ENCODE results near the gene USP6NL.
"Not testable (repeated sequence)": the region's sequence is repeated elsewhere in the genome, so short reads cannot be mapped to it uniquely, and the experiment has no call there.

USP6NL gene

DNA sequence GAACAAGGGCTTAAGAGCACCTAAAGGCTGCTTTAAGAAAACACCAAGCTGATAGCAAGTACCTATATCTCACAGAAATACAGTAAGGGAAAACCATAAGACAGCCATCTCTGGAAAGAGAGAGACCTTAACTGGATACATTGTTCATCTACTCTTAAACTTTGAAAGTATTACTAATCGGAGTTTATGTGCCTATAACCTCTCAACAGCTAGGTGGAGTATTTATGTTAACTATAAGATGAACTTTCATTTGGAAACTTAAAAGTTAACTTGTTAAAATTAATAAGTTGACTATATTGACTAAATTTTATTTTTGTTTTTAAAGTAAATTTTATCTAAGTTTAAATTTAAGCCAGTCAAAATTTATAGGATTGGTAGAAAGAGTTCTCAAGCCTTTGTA lies 90.6 kb downstream of the USP6NL start:
- DNase-seq (ENCODE audit: low read depth in 3 of 3, low spot score in 1 of 3): no peak

DNA sequence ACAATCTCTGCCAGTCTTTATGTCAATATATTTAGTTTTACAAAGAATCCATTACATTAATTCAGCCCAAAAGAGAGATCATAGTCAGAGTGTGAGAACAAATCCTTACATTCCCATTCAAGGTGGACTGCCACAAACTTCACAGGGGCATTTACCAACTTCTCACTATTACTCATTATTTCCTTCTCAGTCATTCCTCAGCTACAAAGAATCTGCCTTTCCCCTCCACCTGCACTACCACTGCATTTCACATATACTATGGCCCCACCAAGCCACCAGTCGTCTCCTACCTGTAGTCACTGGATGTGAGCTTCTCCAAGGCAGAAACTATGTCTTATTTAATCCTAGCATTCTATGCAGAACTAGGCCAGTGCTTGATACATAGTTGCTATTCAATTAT lies 94.3 kb downstream of the USP6NL start:
- no peak for DNase-seq (ENCODE audit: low read depth in 3 of 3, low spot score in 1 of 3)

DNA sequence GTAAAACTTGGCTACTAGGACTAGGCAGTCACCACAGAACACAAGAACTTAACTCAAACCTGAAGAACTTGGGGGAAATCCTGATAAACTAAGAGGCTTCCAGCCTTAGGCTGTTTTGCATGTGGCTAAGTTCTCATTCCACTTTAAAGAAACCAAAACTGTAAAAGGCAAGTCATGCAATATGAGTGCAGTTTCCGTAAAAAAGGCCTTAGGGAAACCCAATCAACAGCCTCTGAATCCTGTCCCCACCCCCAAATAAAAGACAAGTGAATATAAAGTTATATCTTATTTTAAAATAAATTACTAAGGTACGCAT lies 95.1 kb downstream of the USP6NL start:
- DNase-seq (ENCODE audit: low read depth in 3 of 3, low spot score in 1 of 3): no peak

DNA sequence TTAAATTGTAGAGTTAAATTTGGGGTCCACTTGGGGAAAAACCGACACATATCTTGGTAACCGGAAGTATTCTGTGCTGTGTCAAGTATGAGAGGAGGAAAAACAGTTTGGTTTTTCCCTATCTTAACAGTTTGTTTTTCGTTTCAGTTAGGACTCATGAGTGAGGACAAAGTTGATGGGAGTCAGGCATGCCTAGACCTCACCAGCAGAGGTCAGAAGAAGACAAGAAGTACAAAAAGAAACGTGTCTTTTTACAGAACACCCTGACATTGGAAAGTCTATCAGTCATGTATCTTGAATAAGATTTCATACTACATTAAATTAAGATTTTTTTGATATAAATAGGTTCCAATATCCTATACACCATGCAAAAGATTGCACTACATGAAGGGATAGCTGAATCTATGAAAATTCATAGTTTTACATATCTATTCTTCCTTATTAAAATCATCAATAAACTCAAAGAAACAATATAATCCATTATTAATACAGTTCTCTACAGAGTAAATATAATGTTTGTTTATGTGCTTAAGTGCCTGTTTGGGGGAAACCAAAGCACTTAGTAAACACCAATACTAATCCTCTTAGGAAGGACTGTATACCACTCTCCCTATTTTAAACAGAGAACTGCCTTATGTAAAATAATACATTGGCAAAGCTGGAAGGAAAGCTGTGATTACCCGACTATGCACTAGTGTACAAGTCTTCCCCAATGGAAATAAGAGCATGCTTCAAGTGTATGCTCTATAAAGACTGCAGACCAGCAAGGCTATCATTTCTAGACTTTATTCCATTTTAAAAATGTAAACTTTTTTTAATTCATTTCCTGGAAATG lies 95.6 kb downstream of the USP6NL start:
- peak in 2 of 3 donors; percentile 9 for DNase-seq (ENCODE audit: low read depth in 3 of 3, low spot score in 1 of 3)

DNA sequence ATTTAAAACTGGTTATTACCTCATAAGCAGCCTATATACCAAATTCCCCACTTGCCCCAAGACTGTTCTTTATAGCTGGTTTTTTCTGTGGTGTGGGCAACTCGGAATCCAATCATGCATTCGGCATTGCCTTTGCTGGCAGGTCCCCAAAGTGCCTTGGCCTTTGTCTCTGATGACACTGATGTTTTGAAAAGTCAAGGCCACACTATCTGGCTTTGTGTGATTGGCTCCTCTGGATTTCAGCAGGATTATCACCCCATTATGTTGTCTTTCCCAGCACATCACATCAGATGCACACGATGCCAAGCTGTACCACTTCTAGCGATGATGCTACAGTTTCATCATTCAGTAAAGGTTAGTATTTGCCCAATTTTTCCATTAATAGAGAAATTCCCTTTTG lies 97.7 kb downstream of the USP6NL start:
- DNase-seq (ENCODE audit: low read depth in 3 of 3, low spot score in 1 of 3): no peak

DNA sequence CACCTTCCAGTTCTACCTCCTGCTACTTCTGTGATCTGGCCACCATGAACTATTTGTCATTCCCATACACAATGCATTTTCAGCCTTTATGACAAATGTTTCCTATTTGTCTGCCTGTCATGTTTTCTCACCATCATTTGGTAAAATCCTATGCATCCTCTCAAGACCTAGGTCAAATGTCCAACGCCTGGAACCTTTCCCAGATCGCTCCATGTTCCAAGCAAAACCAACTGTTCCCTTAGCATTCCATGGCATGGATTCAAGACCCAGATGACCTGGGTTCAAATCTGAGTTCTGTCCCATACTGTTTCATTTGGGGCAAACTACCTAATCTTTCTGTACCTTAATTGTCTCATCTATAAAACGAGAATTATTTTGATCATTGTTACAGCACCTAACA lies 98.9 kb downstream of the USP6NL start:
- DNase-seq (ENCODE audit: low read depth in 3 of 3, low spot score in 1 of 3): no peak

DNA sequence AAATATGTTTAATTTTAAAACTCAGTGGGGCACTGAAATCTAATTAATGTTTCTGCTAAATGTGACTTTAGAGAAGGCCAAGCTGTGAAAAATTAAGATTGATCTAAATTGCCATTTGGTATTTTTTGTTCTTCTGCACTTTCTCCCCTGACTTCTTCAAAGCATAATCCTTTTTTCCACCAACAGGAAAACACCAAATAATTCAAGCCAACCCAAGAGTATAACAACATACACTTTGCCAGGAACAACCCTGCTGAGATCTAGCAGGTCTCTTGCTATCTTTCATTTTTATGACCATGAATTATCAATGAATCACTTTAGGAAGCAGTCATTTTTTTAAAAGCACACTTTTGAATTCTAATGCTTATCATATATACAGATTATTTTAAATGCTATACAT lies 100.1 kb downstream of the USP6NL start:
- DNase-seq (ENCODE audit: low read depth in 3 of 3, low spot score in 1 of 3): no peak

DNA sequence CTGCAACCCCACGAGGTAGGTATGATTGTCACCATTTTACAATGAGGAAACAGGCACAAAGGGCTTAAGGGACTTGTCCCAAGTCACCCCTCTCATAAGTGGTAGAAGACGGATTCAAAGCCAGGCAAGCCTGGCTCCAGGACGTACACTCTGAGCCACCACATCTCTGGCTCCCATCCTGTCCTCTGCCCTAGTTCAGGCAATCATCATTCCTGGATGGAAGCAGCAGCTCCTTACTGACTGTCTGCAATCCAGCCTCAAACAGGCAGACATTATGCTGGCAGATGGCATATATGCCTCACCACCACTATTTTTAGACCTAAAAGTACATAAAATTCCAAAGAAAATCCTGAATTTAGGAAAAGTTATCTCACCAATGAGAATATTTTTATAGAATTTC lies 100.7 kb downstream of the USP6NL start:
- no peak for DNase-seq (ENCODE audit: low read depth in 3 of 3, low spot score in 1 of 3)

DNA sequence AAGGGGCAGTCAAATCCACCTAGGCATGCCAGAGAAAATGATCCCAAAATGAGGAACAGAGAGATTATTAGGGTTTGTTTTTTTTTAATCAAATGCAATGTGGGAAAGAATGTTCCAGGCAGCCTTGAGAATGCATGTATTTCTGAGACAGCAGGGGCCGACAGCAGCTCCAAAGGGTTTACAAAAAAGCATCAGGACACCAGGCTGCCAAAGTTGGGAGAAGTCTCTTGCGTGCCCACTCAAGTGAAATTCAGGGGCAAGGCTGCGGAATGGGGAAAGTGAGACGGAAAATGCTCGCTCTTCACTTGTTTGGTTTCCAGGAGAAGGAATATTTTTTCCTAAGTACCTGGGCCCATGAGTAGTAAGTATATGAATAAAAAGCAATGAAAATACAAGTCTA lies 101.2 kb downstream of the USP6NL start:
- DNase-seq (ENCODE audit: low read depth in 3 of 3, low spot score in 1 of 3): no peak

DNA sequence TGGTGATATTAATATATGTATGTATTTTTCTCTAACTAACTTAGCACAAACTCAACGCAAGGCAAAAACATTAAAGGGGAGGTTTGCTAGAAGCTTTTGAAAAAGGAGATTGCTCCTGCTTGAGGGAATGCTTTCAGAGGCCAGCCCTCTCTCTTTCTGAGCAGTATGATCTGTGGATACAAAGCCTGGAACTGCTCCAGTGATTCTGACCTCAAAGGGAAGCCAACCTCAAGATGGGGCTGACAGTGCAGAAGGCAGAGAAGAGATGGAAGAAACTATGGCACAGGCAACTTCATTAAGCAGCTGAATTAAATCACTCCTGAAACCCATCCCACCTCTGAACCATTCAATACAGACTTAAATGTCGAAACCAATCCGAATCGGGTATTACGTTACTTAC lies 102.4 kb downstream of the USP6NL start:
- no peak for DNase-seq (ENCODE audit: low read depth in 3 of 3, low spot score in 1 of 3)

DNA sequence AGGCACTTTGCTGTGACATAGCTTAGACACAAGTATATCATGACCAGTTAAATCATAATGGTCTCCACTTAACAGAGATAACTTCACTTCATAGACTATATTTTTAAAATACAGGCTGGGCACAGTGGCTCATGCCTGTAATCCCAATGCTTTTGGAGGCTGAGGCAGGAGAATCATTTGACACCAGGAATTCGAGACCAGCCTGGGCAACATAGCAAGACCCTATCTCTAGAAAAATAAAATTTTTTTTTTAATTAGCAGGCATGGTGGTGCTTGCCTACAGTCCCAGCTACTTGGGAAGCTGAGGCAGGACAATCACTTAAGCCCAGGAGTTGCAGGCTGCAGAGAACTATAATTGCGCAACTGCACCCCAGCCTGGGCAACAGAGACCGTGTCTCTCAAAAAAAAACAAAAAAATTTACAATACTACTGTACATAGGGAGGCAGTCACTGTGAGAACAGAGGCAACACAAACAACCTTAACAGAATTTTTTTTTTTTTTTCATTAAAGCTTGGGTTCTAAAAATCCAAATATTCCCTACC lies 105.1 kb downstream of the USP6NL start:
- DNase-seq (ENCODE audit: low read depth in 3 of 3, low spot score in 1 of 3): no peak

DNA sequence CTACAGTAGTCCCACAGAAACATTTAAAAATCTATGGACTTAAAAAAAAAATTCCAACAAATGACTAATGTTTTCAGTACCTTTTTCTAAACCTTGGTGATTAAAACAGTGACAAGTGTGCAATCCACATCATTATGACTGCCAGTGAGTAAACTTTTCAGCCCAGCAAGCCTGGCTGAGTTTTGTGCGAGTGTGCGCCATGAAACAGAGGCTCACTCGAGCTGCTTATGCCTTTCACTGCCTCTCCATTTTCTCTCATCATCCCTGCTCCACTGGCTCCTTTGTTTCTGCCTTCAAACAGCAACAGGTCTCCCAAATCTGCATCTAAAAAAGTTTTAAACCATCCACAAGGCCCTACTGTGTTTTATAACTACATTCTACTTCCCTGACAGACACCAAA lies 105.8 kb downstream of the USP6NL start:
- DNase-seq (ENCODE audit: low read depth in 3 of 3, low spot score in 1 of 3): no peak

DNA sequence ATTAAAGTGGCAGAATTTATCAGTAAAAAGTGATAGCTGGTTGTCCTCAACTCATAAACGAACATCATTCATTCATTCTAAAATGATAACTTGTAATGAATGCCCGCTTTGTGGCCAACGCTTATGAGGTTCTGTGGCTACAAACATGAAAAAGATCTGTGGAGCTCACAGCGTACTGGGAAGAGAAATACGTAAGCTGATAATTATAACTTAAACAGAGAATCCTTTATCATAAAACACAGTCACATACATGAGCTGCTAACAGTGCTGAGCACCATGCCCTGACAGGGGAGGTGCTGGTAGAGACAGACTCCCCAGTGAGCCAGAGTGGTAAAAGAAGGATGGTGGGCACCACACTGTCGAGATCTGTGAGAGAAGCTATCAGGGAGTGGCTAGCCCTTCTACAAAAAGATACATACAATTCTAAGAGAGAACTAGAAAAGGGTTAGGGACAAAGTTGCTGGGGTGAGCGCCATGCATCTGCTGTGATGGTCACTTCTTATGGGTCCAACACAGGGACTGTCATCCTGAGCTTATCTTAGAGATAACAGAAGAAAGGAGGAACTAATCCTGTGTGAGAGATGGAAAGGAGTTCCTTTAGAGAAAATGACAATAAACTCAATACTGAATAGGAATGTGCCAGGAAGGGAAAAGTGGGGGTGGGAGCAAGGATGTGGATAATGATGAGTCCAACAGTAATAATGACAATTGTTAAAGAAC lies 106.7 kb downstream of the USP6NL start:
- DNase-seq (ENCODE audit: low read depth in 3 of 3, low spot score in 1 of 3): no peak

DNA sequence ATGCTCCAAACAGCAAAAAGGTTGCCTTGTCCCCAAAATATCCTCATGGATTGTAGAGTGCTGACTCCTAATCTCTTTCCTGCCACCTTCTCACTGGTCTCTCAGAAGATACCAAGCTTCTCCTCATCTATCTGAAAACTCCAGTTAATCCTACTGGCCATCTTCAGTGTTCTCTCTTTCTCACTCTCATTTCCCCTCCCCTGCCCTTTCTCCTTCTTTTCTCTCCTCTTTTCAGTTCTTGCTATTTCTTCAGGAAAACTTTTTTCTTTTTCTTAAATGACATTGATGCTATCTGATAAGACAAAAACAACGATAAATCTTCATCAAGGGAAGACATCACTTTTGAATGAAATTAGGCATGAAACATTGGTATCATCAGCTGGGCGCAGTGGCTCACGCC lies 109.8 kb downstream of the USP6NL start:
- no peak for DNase-seq (ENCODE audit: low read depth in 3 of 3, low spot score in 1 of 3)

DNA sequence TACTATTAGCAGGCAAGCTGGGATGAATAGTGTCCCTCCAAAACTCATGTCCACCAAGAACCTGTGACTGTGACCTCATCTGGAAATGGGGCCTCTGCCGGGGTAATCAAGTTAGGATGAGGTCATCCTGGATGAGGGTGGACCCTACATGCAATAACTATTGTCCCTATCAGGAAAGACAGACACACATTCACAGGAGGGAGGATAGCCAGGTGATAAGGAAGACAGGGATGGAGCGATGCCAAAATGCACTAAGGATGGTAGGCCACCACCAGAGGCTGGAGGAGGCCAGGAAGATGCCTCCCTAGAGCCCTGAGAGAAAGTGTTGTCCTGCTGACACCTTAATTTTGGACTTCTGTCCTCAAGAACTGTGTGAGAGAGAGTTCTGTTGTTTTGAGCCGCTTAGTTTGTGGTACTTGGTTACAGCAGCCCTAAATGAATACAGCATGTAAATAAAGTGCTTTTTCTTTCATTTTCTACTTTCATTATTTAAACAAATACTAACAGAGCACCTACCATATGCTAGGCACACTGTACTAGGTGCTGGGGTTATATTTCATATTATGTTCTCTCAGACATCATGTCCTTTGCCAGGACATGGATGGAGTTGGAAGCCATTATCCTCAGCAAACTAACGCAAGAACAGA lies 111.9 kb downstream of the USP6NL start:
- DNase-seq (ENCODE audit: low read depth in 3 of 3, low spot score in 1 of 3): no peak

DNA sequence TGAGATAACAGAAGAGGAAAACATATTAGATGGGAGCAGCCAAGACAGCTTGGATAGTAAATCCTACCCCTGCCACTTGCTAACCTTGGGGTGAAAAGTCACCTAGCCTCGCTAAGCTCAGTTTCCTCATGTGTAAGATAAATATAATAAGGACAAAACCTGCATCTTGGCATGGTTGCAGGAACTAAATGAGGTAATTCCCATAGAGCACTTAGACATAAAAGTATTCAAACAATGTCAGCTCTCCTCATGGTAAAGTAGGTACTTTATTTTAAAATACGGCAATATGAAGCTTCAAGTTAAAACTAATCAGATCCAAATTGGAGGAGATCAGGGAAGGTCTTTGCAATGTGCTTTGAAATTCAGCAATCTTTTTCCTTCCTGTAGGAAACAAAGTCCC lies 113.1 kb downstream of the USP6NL start:
- DNase-seq (ENCODE audit: low read depth in 3 of 3, low spot score in 1 of 3): no peak

DNA sequence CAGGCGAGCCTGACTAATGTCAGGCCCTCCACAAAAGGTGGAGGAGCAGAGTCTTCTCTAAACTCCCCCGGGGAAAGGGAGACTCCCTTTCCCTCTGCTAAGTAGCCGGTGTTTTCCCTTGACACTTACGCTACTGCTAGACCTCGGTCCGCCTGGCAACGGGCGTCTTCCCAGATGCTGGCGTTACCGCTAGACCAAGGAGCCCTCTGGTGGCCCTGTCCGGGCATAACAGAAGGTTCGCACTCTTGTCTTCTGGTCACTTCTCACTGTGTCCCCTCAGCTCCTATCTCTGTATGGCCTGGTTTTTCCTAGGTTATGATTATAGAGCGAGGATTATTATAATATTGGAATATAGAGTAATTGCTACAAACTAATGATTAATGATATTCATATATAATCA lies 116.5 kb downstream of the USP6NL start:
- not testable (repeated sequence) for DNase-seq (ENCODE audit: low read depth in 3 of 3, low spot score in 1 of 3)

DNA sequence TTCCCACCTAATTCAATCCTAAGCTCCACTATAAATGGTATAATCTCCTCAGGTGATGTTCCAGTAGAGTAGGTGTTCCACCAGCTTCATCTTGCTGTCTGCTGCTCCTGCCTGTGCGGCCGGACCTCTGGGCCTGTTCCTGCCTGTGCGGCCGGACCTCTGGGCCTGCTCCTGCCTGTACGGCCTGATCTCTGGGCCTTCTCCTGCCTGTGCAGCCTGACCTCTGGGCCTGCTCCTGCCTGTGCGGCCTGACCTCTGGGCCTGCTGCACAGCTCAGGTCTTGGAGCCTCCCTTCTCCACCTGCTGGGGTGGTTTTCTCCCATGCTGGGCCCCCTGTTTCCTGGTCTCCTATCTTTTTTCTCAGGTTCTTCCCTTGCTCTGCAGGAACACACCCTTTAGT lies 117.8 kb downstream of the USP6NL start:
- no peak for DNase-seq (ENCODE audit: low read depth in 3 of 3, low spot score in 1 of 3)

DNA sequence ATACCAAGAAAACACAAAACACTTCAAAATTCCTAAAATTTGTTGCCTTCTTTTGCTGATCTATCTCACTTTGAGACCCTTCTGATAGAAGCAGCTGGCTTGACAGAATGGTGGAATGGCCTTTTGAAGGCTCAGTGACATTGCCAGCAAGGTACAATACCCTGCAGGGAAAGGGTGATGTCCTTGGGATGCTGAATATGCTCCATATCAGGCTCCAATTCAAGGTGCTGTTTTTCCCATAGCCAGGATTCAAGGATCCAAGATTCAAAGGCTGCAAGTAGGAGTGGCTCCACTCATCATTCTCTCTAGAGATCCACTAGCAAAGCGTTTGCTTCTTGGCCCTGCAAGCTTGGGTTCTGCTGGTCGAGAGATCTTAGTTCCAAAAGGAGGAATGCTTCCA lies 120.4 kb downstream of the USP6NL start:
- no peak for DNase-seq (ENCODE audit: low read depth in 3 of 3, low spot score in 1 of 3)

DNA sequence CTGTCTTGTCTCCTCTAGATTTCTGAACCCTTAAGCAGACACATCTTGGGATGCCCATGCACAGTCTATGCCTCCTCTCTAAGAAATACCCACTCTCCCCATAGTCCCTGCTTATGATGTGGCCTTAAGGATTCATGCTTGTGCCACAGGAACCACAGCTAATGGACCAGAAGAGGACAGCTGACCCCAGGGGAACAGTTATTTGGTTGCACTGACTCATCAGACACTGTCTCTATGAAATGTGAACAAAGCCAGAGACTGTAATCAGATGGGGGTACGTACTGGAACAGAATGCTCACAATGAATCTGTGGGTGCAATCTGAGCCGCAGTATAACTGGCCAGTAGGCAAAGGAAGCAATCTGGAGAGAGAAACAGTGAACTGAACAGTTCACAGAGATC lies 121.9 kb downstream of the USP6NL start:
- no peak for DNase-seq (ENCODE audit: low read depth in 3 of 3, low spot score in 1 of 3)

DNA sequence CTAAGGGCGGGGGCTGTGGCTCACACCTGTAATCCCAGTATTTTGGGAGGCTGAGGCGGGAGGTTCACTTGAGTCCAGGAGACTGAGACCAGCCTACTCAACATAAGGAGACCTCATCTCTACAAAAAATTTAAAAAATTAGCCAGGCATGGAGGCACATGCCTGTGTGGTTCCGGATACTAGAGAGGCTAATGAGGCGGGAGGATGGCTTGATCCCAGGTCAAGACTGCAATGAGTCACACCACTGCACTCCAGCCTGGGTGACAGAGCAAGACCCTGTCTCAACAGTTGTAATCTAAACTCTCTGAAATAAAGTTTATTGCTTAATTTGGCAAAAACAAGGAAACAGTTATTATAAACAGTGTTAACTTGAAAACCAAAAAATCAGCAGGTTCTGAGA lies 123.3 kb downstream of the USP6NL start:
- no peak for DNase-seq (ENCODE audit: low read depth in 3 of 3, low spot score in 1 of 3)

All from stimulated activated CD4-positive, alpha-beta T cell treated with anti-CD3 and anti-CD28 coated beads, TNF-alpha, amount 100 ng/mL, for 1 hour (primary cell).